ENCODE data around the gene SCGB2B2. TPM values are rescaled to one million over a fixed set of nuclear protein-coding genes. Genes with fewer than 3 reads are reported as not detected.

Gene SCGB2B2
- total RNA-seq, 2 donors from 2014 or later, result 0.75 TPM; not detected in 1

DNA sequence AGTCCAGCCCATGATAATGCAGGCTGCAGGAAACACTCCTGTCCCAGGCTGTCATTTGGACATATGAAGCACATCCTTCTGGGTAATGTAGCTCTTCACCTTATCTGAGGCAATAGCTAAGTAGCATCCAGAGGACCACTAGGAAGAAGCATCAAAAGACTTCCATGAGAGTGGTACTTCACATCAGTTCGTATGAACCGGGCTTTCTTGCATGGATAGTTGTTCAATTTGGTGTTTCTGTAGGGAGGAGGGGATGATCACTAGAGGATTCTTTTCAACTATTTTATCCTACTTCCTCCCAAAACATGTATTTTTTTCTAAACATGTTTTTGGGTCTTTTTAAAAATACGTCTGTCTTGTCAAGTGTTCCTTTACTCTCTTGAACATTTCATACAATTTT is 13.4 kb upstream of the SCGB2B2 start:
- H3K9me3 Mint-ChIP-seq, result peaks cover 19% of the 10 kb centered on the region
- Histone ChIP-seq H3K36me3 (ENCODE audit: control insufficient read depth, insufficient read depth, low read length) (no peaks in the 10 kb centered on the region), H3K9me3 (ENCODE audit: control insufficient read depth, low read length) (peaks cover 26% of the 10 kb centered on the region), H3K9ac (ENCODE audit: extremely low read depth, low read length, poor library complexity, severe bottlenecking) (no peak overlapping the region), H3K27me3 (ENCODE audit: control insufficient read depth, insufficient read depth, low read length, poor library complexity, severe bottlenecking) (peaks cover 24% of the 10 kb centered on the region), H3K4me1 (ENCODE audit: control insufficient read depth, insufficient read depth, low read length) (no peaks in the 10 kb centered on the region), H3K27ac (ENCODE audit: low read depth, low read length) (no peak overlapping the region), H3K4me3 (ENCODE audit: low read length) (no peak overlapping the region)
- H3K4me1 Mint-ChIP-seq, result no peaks in the 10 kb centered on the region
- DNase-seq, result no peak
- 83 to 89% methylated on average over 1 to 3 of the region's 3 CpGs for WGBS, 2 experiments (ENCODE audit: insufficient coverage in 1 of 2, insufficient read length in 1 of 2)
- H3K27ac Mint-ChIP-seq, result no peak overlapping the region
- H3K36me3 Mint-ChIP-seq (ENCODE audit: low read depth), result peaks cover 14% of the 10 kb centered on the region
- no peak for TF ChIP-seq CTCF (conservative IDR thresholded peaks at IDR 0.05)
- H3K4me3 Mint-ChIP-seq, result no peak overlapping the region
- H3K27me3 Mint-ChIP-seq (ENCODE audit: insufficient read depth), result peaks cover 15% of the 10 kb centered on the region

GRCh38 chr19:34688592-34688991 is 11.6 kb upstream of the SCGB2B2 start:
- H3K4me1 ChIP-seq (ENCODE audit: control insufficient read depth, insufficient read depth, low read length), result no peaks in the 10 kb centered on the region
- no peak for TF ChIP-seq CTCF (conservative IDR thresholded peaks at IDR 0.05)
- H3K9ac ChIP-seq (ENCODE audit: extremely low read depth, low read length, poor library complexity, severe bottlenecking), result no peak overlapping the region
- Mint-ChIP-seq H3K36me3 (ENCODE audit: low read depth) (peaks cover 31% of the 10 kb centered on the region), H3K4me3 (no peak overlapping the region), H3K27ac (no peak overlapping the region), H3K9me3 (peaks cover 36% of the 10 kb centered on the region), H3K4me1 (no peaks in the 10 kb centered on the region), H3K27me3 (ENCODE audit: insufficient read depth) (peaks cover 15% of the 10 kb centered on the region)
- peaks cover 12% of the 10 kb centered on the region for H3K36me3 ChIP-seq (ENCODE audit: control insufficient read depth, insufficient read depth, low read length)
- H3K9me3 ChIP-seq (ENCODE audit: control insufficient read depth, low read length), result peaks cover 36% of the 10 kb centered on the region
- WGBS, 2 experiments (ENCODE audit: insufficient coverage in 1 of 2, insufficient read length in 1 of 2), result no CpG with 5 or more reads among the region's 1 CpG
- peaks cover 24% of the 10 kb centered on the region for H3K27me3 ChIP-seq (ENCODE audit: control insufficient read depth, insufficient read depth, low read length, poor library complexity, severe bottlenecking)
- H3K27ac ChIP-seq (ENCODE audit: low read depth, low read length), result no peak overlapping the region
- no peak overlapping the region for H3K4me3 ChIP-seq (ENCODE audit: low read length)
- no peak for DNase-seq

DNA sequence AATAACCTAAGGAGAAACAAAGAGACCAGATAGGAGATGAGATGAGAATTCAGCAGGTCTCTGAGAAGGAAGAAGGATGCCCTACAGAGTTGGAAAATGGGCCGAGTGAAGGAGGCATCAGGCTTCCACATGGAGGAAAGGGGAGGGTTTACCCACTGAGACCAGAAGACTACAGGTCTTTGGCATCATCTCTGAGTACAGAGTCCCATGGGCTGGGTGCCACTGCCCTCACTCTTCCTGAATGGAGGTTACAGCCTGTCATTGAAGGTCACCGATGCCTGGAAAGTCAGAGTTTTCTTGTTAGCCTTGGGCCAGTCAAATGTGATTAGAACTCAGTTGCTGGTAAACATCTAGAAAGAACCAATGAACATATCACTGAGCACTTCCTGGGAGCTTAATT is 10.4 kb upstream of the SCGB2B2 start:
- peaks cover 24% of the 10 kb centered on the region for H3K36me3 ChIP-seq (ENCODE audit: control insufficient read depth, insufficient read depth, low read length)
- no peaks in the 10 kb centered on the region for H3K4me1 ChIP-seq (ENCODE audit: control insufficient read depth, insufficient read depth, low read length)
- H3K36me3 Mint-ChIP-seq (ENCODE audit: low read depth), result peaks cover 44% of the 10 kb centered on the region
- H3K4me3 Mint-ChIP-seq, result no peak overlapping the region
- peaks cover 49% of the 10 kb centered on the region for H3K9me3 ChIP-seq (ENCODE audit: control insufficient read depth, low read length)
- peaks cover 20% of the 10 kb centered on the region for H3K27me3 ChIP-seq (ENCODE audit: control insufficient read depth, insufficient read depth, low read length, poor library complexity, severe bottlenecking)
- H3K4me3 ChIP-seq (ENCODE audit: low read length), result no peak overlapping the region
- H3K9me3 Mint-ChIP-seq, result peaks cover 48% of the 10 kb centered on the region
- no peak for TF ChIP-seq CTCF (conservative IDR thresholded peaks at IDR 0.05)
- H3K9ac ChIP-seq (ENCODE audit: extremely low read depth, low read length, poor library complexity, severe bottlenecking), result no peak overlapping the region
- no peak overlapping the region for H3K27ac ChIP-seq (ENCODE audit: low read depth, low read length)
- no peaks in the 10 kb centered on the region for H3K4me1 Mint-ChIP-seq
- no peak for DNase-seq
- peaks cover 12% of the 10 kb centered on the region for H3K27me3 Mint-ChIP-seq (ENCODE audit: insufficient read depth)
- H3K27ac Mint-ChIP-seq, result no peak overlapping the region
- WGBS, 2 experiments (ENCODE audit: insufficient coverage in 1 of 2, insufficient read length in 1 of 2), result 94 to 100% methylated on average over 1 to 2 of the region's 2 CpGs
